ENCODE data around the gene SUCLG1. TPM values are rescaled to one million over a fixed set of nuclear protein-coding genes. Genes with fewer than 3 reads are reported as not detected.
A peak's percentile ranks its signal among the peaks of the same experiment; 100 is the strongest.

Gene SUCLG1
- total RNA-seq, 1 donor from 2014 or later: 81.2 TPM

DNA sequence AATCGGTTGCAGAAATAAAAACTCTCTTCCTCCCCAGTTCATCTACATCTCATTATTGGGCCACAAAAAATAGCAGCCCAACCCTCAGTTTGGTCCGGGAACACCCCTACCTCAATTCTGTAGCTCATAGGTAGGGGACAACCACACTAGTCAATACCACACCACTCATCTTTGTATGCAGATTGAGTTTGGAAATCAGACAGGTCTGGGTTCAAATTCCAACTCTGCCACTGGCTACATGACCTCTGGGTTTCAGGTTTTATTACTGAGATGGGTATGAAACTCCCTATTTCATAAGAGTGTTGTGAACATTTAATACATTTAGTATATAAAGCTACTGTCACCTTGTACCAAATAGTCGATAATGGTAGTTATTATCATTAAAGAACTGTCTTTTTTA is 2.2 kb upstream of the SUCLG1 start:
- Mint-ChIP-seq H3K27ac (no peak overlapping the region), H3K9me3 (peaks cover 4% of the 10 kb centered on the region), H3K27me3 (no peaks in the 10 kb centered on the region), H3K4me1 (ENCODE audit: unreplicated experiment) (peaks cover 24% of the 10 kb centered on the region), H3K4me3 (peak overlapping the region; percentile 76), H3K36me3 (no peaks in the 10 kb centered on the region)
- no peak for DNase-seq (ENCODE audit: extremely low spot score, unreplicated experiment)
- TF ChIP-seq CTCF (conservative IDR thresholded peaks at IDR 0.05): no peak

- no peak overlapping the region for H3K27ac Mint-ChIP-seq
- H3K9me3 Mint-ChIP-seq: peaks cover 4% of the 10 kb centered on the region
- no peak for TF ChIP-seq CTCF (conservative IDR thresholded peaks at IDR 0.05)
- H3K36me3 Mint-ChIP-seq: no peaks in the 10 kb centered on the region
- no peaks in the 10 kb centered on the region for H3K27me3 Mint-ChIP-seq
- no peak overlapping the region for H3K4me3 Mint-ChIP-seq
- DNase-seq (ENCODE audit: extremely low spot score, unreplicated experiment): no peak
- peaks cover 29% of the 10 kb centered on the region for H3K4me1 Mint-ChIP-seq (ENCODE audit: unreplicated experiment)
Observed at GRCh38 chr2:84460670-84461069, 1.6 kb upstream of the SUCLG1 start.

DNA sequence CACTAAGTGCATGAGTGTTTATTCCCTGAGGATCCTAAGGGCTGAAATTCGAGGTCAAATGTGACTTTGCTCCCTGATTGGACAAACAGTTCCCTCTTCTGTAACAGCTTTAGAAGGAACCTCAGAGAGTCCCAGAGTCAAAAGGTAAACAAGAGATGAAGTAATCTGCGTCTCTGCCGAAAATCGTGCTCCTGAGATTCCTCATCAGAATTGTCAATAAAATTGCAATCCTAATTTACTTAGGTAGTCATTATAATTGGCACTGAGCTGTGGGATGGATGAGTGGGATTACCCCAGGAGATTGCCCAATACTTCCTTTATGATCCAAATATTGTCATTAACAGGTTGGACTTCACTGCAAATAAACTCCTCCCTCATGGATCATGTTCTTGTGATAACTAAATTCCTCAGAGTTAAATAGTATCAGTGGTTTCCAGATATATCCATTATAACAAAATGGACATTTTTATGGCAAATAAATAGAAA is 907 bp upstream of the SUCLG1 start:
- no peak for TF ChIP-seq CTCF (conservative IDR thresholded peaks at IDR 0.05)
- Mint-ChIP-seq H3K9me3 (peaks cover 3% of the 10 kb centered on the region), H3K4me1 (ENCODE audit: unreplicated experiment) (peaks cover 29% of the 10 kb centered on the region), H3K27me3 (no peaks in the 10 kb centered on the region), H3K27ac (peak overlapping the region; percentile 86), H3K36me3 (no peaks in the 10 kb centered on the region), H3K4me3 (peak overlapping the region; percentile 93)
- DNase-seq (ENCODE audit: extremely low spot score, unreplicated experiment): no peak

- no peak for DNase-seq (ENCODE audit: extremely low spot score, unreplicated experiment)
- Mint-ChIP-seq H3K27ac (peak overlapping the region; percentile 86), H3K4me1 (ENCODE audit: unreplicated experiment) (peaks cover 29% of the 10 kb centered on the region), H3K36me3 (peaks cover 4% of the 10 kb centered on the region), H3K27me3 (no peaks in the 10 kb centered on the region), H3K4me3 (peak overlapping the region; percentile 93), H3K9me3 (no peaks in the 10 kb centered on the region)
- TF ChIP-seq CTCF (conservative IDR thresholded peaks at IDR 0.05): no peak
Observed at GRCh38 chr2:84458551-84459017, 496 bp downstream of the SUCLG1 start.

DNA sequence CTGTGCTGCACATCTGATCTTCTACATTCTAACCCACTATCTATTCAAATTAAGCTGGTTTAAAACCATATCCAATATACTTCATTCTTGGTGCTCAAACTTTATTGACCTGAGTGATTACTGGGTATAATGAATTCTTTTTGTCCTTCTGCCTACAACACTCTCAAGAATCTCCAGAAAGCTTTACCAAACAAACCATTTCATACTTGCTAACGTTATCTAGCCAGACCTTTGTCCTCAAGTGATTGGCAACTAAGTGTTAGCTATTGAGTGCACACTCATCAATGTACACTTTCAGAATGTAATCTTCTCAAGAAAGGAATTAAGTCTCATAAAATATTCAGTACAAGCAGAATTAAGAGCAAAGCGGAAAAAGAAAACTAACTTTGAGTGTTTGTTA is 1.4 kb downstream of the SUCLG1 start:
- H3K27me3 Mint-ChIP-seq: no peaks in the 10 kb centered on the region
- peak overlapping the region; percentile 93 for H3K4me3 Mint-ChIP-seq
- no peak for TF ChIP-seq CTCF (conservative IDR thresholded peaks at IDR 0.05)
- no peaks in the 10 kb centered on the region for H3K9me3 Mint-ChIP-seq
- peaks cover 4% of the 10 kb centered on the region for H3K36me3 Mint-ChIP-seq
- DNase-seq (ENCODE audit: extremely low spot score, unreplicated experiment): no peak
- peaks cover 25% of the 10 kb centered on the region for H3K4me1 Mint-ChIP-seq (ENCODE audit: unreplicated experiment)
- H3K27ac Mint-ChIP-seq: peak overlapping the region; percentile 8

- H3K9me3 Mint-ChIP-seq: no peaks in the 10 kb centered on the region
- no peak for DNase-seq (ENCODE audit: extremely low spot score, unreplicated experiment)
- peak overlapping the region; percentile 20 for H3K4me3 Mint-ChIP-seq
- H3K27ac Mint-ChIP-seq: no peak overlapping the region
- peaks cover 4% of the 10 kb centered on the region for H3K36me3 Mint-ChIP-seq
- H3K27me3 Mint-ChIP-seq: no peaks in the 10 kb centered on the region
- peaks cover 30% of the 10 kb centered on the region for H3K4me1 Mint-ChIP-seq (ENCODE audit: unreplicated experiment)
- no peak for TF ChIP-seq CTCF (conservative IDR thresholded peaks at IDR 0.05)
Observed at GRCh38 chr2:84456156-84456555, 2.9 kb downstream of the SUCLG1 start.
